CD4-positive, alpha-beta T cell treated with Interleukin-15 for 1 hour (primary cell): ENCODE measurements around the gene HID1.
"Not testable (repeated sequence)": the region's sequence is repeated elsewhere in the genome, so short reads cannot be mapped to it uniquely, and the experiment has no call there.

Experiments used
- DNase-seq: peaks from one replicate; pipeline ENCODE4 v3.0.0-alpha.2; 2020

The HID1 gene

GRCh38 chr17:74921026-74921681 is 51.4 kb downstream of the HID1 start:
- no peak for DNase-seq

DNA sequence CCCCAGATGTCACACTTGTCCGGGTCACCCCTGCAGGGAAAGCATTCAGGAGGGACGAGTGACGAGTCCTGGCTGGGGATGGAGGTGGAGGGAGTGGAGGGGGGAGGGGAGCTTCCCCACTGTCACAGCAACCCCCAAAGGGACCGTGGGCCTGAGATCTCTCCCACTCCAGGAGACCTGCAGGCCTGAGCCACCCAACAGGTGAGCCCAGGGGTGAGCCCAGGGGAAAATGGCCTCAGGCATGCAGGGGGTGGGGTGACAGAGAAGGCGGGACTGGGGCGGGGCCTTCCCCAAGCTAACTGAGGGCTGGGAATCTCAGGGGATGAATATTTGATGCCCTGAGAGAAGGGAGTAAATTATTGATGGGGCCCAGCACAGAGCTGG is 51.9 kb downstream of the HID1 start:
- no peak for DNase-seq

DNA sequence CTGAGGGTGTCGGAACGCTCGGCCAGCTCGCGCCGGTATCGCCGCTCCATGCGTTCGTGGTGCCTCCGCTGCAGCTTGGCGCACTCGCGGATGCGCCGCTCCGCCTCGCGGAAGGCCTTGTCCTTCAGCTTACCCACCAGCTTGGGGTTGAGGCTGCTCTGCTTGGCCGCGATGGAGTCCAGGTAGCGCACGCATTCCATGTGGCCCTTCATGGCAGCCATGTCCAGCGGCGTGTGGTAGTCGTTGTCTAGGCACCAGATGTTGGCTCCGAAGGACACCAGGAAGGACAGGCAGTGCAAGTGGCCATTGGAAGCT is 52.3 kb downstream of the HID1 start:
- DNase-seq, result no peak

GRCh38 chr17:74919440-74920305 is 52.9 kb downstream of the HID1 start:
- DNase-seq, result no peak

- no peak for DNase-seq
Observed at GRCh38 chr17:74918906-74919305, 53.7 kb downstream of the HID1 start.

DNA sequence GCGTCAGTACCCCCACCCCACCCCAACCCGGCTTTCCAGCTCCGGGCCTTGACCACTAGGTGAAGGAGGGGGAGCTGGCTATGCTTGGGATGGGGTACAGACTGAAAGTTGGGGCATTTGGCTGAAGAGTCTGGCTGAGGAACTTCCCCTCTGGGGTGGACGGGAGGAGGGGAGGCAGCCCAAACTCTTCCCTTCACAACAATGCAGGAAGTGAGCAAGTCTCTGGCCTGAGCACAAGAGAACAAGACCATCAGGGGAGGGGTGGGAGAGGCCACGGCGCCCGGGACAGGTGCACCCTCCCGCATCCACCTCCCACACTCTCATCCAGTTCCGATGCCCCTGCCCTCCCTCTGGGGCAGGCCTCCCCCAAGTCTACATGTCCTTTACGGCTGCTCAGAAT is 55.1 kb downstream of the HID1 start:
- DNase-seq, result peak; percentile 39

- no peak for DNase-seq
Observed at GRCh38 chr17:74916851-74917199, 55.7 kb downstream of the HID1 start.

- DNase-seq, result no peak
Observed at GRCh38 chr17:74916136-74916850, 56.3 kb downstream of the HID1 start.

DNA sequence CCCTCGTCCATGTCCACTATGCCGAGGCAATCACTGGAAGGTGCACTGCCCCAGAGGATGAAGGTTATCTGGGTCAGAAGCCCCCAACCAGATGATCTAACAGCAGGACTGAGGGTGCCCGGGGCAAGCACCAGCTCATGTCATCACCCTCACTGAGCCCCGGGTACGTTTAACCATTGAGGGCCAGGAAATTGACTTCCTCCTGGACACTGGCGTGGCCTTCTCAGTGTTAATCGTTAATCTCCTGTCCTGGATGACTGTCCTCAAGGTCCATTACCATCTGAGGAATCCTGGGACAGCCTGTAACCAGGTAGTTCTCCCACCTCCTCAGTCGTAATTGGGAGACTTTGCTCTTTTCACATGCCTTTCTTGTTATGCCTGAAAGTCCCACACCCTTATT is 61.1 kb downstream of the HID1 start:
- DNase-seq, result not testable (repeated sequence)

DNA sequence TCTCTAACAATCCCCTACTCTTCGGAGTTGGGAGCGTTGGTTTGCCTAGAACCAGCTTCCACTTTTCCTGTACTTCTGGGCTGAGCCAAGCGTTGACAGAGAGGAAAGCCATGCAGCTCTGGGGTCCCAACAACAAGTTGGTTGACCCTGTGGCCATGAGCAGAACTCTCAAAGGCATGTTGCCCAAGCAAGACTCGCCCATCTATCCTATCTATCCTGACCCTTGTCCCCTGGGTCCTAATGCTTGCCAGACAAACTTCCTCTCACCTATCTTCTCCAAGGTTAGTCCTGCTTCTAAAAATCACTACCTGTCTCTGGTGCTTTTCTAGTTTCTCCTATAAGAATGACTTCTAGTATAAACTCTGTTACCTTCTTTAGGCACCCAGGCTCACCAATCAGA is 63.5 kb downstream of the HID1 start:
- not testable (repeated sequence) for DNase-seq

DNA sequence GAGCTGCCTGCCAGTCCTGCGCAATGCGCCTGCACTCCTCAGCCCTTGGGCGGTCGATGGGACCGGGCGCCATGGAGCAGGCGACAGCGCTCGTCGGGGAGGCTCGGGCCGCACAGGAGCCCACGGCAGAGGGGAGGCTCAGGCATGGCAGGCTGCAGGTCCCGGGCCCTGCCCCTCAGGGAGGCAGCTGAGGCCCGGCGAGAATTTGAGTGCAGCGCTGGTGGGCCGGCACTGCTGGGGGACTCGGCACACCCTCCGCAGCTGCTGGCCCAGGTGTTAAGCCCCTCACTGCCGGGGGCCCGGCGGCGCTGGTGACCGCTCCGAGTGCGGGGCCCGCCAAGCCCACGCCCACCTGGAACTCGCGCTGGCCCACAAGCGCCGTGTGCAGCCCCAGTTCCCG is 65.5 kb downstream of the HID1 start:
- no peak for DNase-seq

GRCh38 chr17:74906214-74906793 is 66.3 kb downstream of the HID1 start:
- not testable (repeated sequence) for DNase-seq

- peak; percentile 6 for DNase-seq
Observed at GRCh38 chr17:74904687-74905409, 67.7 kb downstream of the HID1 start.

DNA sequence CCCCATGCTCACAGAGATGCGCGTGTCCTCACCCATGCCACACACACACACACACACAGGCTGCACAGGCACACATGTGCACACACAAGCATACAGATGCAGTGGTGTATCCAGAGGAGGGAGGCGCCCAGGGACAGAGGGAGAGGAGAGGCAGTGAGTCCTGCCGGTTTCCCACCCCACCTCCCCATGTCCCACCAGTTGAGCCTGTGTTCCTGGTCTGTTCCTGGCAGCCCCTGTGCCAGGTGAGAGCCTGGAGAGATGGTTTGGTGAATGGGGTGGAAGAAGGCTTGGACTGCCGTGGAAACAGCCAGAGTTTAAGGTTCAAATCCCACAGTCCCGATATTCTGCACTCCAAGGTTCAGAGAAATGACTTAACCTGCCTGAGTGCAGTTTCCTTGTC is 68.9 kb downstream of the HID1 start:
- no peak for DNase-seq

DNA sequence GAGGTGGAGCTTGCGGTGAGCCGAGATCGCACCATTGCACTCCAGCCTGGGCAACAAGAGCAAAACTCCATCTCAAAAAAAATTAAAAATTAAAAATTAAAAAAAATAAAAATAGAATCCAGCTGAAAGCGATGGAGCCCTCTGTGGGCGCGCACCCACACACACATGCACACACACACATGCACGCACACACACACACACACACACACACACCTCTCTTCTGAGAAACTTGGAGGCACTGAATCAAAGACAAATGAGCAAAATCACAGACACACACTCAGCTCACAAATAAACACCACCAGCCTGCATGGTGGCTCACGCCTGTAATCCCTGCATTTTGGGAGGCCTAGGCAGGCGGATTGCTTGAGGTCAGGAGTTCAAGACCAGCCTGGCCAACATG is 69.5 kb downstream of the HID1 start:
- no peak for DNase-seq

- no peak for DNase-seq
Observed at GRCh38 chr17:74901353-74902135, 71.0 kb downstream of the HID1 start.
